Nephron progenitor cell (in vitro differentiated cells): ENCODE measurements around the gene PPARA.

ENCODE experiments used
- DNase-seq: peaks from one replicate; pipeline ENCODE4 v3.0.0; 2021
- H3K27ac Mint-ChIP-seq: 2 replicates; pipeline ENCODE4 v1.8.0; 2021; ENCODE audit warnings: mild to moderate bottlenecking, moderate library complexity, mixed read lengths
- H3K27me3 Mint-ChIP-seq: 2 replicates; pipeline ENCODE4 v1.8.0; 2021; ENCODE audit warnings: mild to moderate bottlenecking, low read depth, mixed read lengths; ENCODE audit not compliant: poor library complexity
- H3K36me3 Mint-ChIP-seq: 2 replicates; pipeline ENCODE4 v1.8.0; 2021; ENCODE audit warnings: low read depth, mixed read lengths
- H3K4me1 Mint-ChIP-seq: 2 replicates; pipeline ENCODE4 v1.8.0; 2021; ENCODE audit warnings: mixed read lengths
- H3K4me3 Mint-ChIP-seq: 2 replicates; pipeline ENCODE4 v1.8.0; 2021; ENCODE audit warnings: mild to moderate bottlenecking, moderate library complexity, mixed read lengths
- H3K9me3 Mint-ChIP-seq: 2 replicates; pipeline ENCODE4 v1.8.0; 2021; ENCODE audit warnings: mild to moderate bottlenecking, moderate library complexity, mixed read lengths
- TF ChIP-seq, protein P1 (sequence below): fragments of 200-600 bp; sonication (generic); IDR thresholded peaks from 2 replicates; pipeline ENCODE4 v1.5.0; 2021; ENCODE audit warnings: antibody characterized with exemption

The PPARA gene

DNA sequence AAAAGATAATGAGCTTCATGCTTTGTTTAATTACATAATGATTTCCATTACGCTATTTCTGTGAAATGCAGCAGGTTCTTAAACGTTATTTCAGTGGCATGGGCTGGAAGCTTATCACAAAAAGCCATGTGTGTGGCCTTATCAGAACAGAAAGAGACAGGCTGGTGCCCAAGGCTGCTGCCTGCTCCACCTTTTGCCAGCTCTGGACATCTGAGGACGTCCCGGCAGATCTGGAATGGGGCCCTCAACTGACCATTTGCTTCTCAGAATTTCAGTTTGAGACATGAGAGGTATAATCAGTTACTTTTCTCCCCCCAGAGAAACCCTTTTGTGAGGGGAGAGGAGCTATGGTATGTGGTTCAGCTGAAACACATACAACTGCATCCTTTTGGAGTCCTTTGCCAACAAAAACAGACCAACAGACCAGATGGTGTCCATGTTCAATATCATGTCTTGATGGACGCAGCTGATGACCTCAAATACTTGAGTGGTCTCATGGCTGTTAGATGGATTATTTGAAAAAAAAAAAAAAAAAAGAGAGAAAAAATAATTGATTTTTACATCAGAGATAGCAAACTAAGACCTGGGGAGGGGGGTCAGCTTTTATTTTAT is 91.2 kb downstream of the PPARA start:
- peaks cover 9% of the 10 kb centered on the region for H3K4me1 Mint-ChIP-seq
- H3K9me3 Mint-ChIP-seq, result no peaks in the 10 kb centered on the region
- H3K27ac Mint-ChIP-seq, result no peak overlapping the region
- H3K4me3 Mint-ChIP-seq, result no peak overlapping the region
- H3K36me3 Mint-ChIP-seq, result peaks cover 14% of the 10 kb centered on the region
- no peak for DNase-seq
- TF ChIP-seq, protein P1, sequence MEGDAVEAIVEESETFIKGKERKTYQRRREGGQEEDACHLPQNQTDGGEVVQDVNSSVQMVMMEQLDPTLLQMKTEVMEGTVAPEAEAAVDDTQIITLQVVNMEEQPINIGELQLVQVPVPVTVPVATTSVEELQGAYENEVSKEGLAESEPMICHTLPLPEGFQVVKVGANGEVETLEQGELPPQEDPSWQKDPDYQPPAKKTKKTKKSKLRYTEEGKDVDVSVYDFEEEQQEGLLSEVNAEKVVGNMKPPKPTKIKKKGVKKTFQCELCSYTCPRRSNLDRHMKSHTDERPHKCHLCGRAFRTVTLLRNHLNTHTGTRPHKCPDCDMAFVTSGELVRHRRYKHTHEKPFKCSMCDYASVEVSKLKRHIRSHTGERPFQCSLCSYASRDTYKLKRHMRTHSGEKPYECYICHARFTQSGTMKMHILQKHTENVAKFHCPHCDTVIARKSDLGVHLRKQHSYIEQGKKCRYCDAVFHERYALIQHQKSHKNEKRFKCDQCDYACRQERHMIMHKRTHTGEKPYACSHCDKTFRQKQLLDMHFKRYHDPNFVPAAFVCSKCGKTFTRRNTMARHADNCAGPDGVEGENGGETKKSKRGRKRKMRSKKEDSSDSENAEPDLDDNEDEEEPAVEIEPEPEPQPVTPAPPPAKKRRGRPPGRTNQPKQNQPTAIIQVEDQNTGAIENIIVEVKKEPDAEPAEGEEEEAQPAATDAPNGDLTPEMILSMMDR, result no peak
- peaks cover 17% of the 10 kb centered on the region for H3K27me3 Mint-ChIP-seq

DNA sequence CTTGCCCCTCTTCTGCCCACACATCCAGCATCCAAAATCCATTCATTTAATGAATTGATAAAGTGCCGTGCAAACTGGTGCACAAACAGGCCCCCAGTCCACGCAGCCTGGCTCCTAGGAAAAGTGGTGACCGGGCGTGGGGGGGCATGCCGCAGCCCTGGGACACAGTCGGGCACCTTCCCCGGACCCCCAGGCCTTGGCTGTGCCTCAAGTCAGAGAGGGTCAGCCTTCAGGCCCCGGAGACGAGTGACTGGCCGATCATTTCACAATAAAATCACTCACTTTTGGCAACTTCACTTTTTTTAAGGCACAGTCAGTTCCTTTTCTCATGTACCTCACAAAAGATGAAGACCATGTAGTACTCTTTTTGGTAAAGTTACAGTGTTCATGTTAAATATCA is 91.8 kb downstream of the PPARA start:
- Mint-ChIP-seq H3K27ac (no peak overlapping the region), H3K4me3 (no peak overlapping the region), H3K36me3 (peaks cover 11% of the 10 kb centered on the region), H3K9me3 (no peaks in the 10 kb centered on the region), H3K4me1 (peaks cover 9% of the 10 kb centered on the region), H3K27me3 (peaks cover 16% of the 10 kb centered on the region)
- TF ChIP-seq, protein P1, result no peak
- no peak for DNase-seq

DNA sequence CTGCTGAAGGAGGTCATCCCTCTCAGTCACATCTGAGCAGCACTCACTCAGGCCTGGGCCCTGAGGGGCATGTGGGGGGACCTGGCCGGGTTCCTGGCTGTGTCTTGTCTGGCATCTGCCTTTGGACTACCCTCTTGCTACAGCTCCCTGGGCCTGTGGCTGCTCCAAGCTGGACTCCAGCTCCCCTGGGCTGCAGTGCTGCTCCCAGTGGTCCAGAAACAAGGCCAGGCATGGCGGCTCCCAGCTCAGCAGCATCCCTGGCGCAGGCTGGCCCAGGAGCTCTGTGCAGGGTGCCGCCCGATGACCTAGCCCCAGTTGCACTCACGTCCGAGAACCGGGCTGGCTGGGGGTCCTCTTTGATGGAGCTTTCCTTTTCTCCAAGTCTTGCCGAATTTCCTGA is 94.4 kb downstream of the PPARA start:
- TF ChIP-seq, protein P1, result no peak
- DNase-seq, result no peak
- H3K9me3 Mint-ChIP-seq, result no peaks in the 10 kb centered on the region
- H3K4me3 Mint-ChIP-seq, result no peak overlapping the region
- peaks cover 22% of the 10 kb centered on the region for H3K4me1 Mint-ChIP-seq
- peaks cover 13% of the 10 kb centered on the region for H3K27me3 Mint-ChIP-seq
- H3K36me3 Mint-ChIP-seq, result peaks cover 5% of the 10 kb centered on the region
- H3K27ac Mint-ChIP-seq, result no peak overlapping the region

DNA sequence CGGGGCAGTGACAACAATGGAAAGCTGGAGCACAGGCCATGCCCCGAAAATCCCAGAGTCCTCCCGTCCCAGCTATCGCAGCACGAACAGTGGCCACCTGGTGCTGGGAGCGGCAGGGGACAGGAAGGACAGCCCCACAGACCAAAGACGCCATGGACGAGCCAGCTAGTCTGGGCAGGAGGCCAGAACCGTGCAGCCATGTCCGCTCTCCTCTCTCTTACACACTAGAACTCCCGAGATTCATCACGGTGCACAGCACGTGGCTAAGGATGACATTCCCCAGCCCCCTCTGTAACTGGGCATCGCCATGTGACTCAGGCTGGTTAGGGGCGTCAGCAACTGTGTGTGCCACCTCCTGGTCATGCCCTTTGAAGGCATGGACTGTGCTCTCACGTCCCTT is 95.2 kb downstream of the PPARA start:
- Mint-ChIP-seq H3K4me1 (peaks cover 21% of the 10 kb centered on the region), H3K36me3 (peaks cover 5% of the 10 kb centered on the region), H3K9me3 (no peaks in the 10 kb centered on the region), H3K4me3 (no peak overlapping the region), H3K27me3 (peaks cover 12% of the 10 kb centered on the region), H3K27ac (no peak overlapping the region)
- no peak for DNase-seq
- TF ChIP-seq, protein P1, result no peak

DNA sequence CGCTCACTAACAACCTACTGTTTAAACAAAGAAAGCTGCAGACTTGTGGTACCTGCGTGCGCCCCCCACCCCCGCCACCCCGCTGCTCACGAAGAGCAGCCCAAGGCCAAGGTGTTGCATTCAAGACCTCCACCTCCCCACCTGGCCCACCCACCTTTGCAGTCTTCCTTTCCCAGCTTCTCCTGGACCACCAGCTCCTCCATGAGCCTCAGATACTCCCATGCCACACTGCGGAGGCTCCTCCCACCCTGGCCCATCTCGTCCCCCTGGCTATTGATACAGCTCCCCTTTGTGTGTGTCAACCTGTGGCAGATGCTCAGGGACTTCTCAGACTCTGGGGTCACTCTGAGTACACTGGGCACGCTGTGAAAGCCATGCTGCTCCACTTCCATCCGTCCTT is 95.9 kb downstream of the PPARA start:
- TF ChIP-seq, protein P1, result no peak
- Mint-ChIP-seq H3K36me3 (peaks cover 7% of the 10 kb centered on the region), H3K27me3 (peaks cover 9% of the 10 kb centered on the region), H3K4me1 (peaks cover 16% of the 10 kb centered on the region), H3K27ac (no peak overlapping the region), H3K4me3 (no peak overlapping the region), H3K9me3 (peaks cover 2% of the 10 kb centered on the region)
- no peak for DNase-seq

DNA sequence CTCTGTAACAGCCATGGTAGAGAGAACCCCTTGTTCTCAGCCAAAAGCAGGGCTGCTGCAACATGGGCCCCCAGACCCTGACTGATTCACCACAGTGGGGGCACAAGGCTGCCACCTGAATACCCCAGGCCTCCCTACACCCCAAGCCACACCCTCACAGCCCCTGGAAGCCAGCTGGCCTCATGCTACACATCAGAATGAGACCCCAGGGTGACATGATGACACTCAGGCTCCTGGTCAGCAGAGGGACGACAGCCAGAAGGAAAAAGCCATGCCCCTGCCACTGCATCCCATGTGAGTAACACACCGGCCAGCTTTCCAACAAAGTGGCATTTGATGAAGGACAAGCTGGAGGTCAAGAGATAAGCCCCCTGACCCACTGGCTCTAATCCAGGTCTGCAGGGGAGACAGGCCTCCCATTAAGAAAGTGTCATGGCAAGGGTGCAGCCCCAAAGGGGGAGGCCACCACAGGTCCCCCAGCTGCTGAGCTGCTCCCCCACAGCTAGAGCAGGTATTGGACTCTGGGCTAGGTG is 97.2 kb downstream of the PPARA start:
- H3K9me3 Mint-ChIP-seq, result peaks cover 10% of the 10 kb centered on the region
- H3K4me3 Mint-ChIP-seq, result no peak overlapping the region
- peaks cover 17% of the 10 kb centered on the region for H3K36me3 Mint-ChIP-seq
- DNase-seq, result no peak
- H3K27me3 Mint-ChIP-seq, result peaks cover 8% of the 10 kb centered on the region
- TF ChIP-seq, protein P1, result no peak
- H3K27ac Mint-ChIP-seq, result no peak overlapping the region
- H3K4me1 Mint-ChIP-seq, result peaks cover 22% of the 10 kb centered on the region
